Measurements from ENCODE around the gene MTA3.

DNA sequence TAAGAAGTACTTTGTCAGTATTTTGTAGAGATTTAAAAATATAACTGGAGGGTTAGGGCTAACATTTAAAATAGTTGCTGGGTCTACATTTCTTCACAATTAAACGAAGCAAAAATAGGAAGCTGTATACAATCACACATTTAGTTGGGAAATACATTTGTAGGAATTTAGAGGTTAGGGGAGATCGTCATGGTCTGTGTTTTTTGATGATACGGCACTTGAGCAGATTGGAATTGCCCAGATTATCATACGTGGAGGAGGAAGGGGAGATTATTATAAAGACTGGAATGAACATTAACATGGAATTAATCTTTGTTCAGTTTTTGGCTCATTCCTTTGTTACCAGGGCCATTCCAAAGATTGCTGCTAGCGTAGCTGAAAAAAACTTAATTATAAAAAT lies 84.6 kb downstream of the MTA3 start:
- TF ChIP-seq EP300 (IDR thresholded peaks at IDR 0.05; ENCODE audit: borderline replicate concordance) (no peak), NFIC (IDR thresholded peaks at IDR 0.05) (no peak), CREB1 (IDR thresholded peaks at IDR 0.05; ENCODE audit: low read depth) (no peak), TAF1 (IDR thresholded peaks at IDR 0.05; ENCODE audit: low read depth) (no peak), TEAD4 (IDR thresholded peaks at IDR 0.05) (no peak)
- TF ChIP-seq, protein P1, sequence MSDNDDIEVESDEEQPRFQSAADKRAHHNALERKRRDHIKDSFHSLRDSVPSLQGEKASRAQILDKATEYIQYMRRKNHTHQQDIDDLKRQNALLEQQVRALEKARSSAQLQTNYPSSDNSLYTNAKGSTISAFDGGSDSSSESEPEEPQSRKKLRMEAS (IDR thresholded peaks at IDR 0.05), result no peak
